ENCODE data around the gene JPT1.

The JPT1 gene

GRCh38 chr17:75086496-75087181 lies 67.7 kb downstream of the JPT1 start:
- H3K4me3 ChIP-seq (ENCODE audit: low read depth, low read length): no peak overlapping the region
- no peak for DNase-seq (ENCODE audit: low read depth)
- no peak for TF ChIP-seq CTCF (IDR thresholded peaks at IDR 0.05; ENCODE audit: control insufficient read depth, extremely low read depth, insufficient read depth)
